Keratinocyte (primary cell): ENCODE measurements around the gene MEIS2. TPM values are rescaled to one million over a fixed set of nuclear protein-coding genes. Genes with fewer than 3 reads are reported as not detected.

Source experiments
- DNase-seq: peaks from one replicate; pipeline ENCODE4 v3.0.0-alpha.2; 2011; ENCODE audit warnings: low read depth, missing footprints, low spot score
- FAIRE-seq: peaks from 2 replicates; lab custom pipeline; 2011; peaks lifted over from hg19 to GRCh38; lab: Jason Lieb, UNC
- H2AFZ ChIP-seq: 2 replicates; pipeline ENCODE4 v1.6.0; 2012; ENCODE audit warnings: low read length, control low read depth, inconsistent platforms; ENCODE audit not compliant: control insufficient read depth
- H3K27ac ChIP-seq: 2 replicates; pipeline ENCODE4 v1.5.1; 2011; ENCODE audit warnings: low read length; ENCODE audit not compliant: control insufficient read depth, insufficient read depth
- H3K27me3 ChIP-seq: 3 replicates; pipeline ENCODE4 v1.6.0; 2011; ENCODE audit warnings: low read length; ENCODE audit not compliant: control insufficient read depth, insufficient read depth; ENCODE audit errors: extremely low read depth
- H3K36me3 ChIP-seq, 2 experiments: 2 replicates in 1 of 2; 3 replicates in 1 of 2; pipeline ENCODE4 v1.5.1; 2011; ENCODE audit warnings: low read length in 2 of 2, mild to moderate bottlenecking in 1 of 2; ENCODE audit not compliant: control insufficient read depth in 2 of 2, insufficient read depth in 2 of 2; ENCODE audit errors: extremely low read depth in 1 of 2
- H3K4me1 ChIP-seq: 3 replicates; pipeline ENCODE4 v1.5.1; 2011; ENCODE audit warnings: low read length; ENCODE audit not compliant: control insufficient read depth, insufficient read depth; ENCODE audit errors: extremely low read depth
- H3K4me2 ChIP-seq: 3 replicates; pipeline ENCODE4 v1.6.0; 2011; ENCODE audit warnings: low read depth, low read length; ENCODE audit not compliant: control insufficient read depth, insufficient read depth; ENCODE audit errors: extremely low read depth
- H3K4me3 ChIP-seq, 3 experiments: fragments of 200-600 bp in 1 of 3; sonication (generic) in 1 of 3; 2 replicates in 2 of 3; 3 replicates in 1 of 3; pipeline ENCODE4 v1.5.1; 2011 to 2016; ENCODE audit warnings: low read length in 3 of 3, mild to moderate bottlenecking in 3 of 3, control low read depth in 2 of 3, inconsistent platforms in 1 of 3, low read depth in 1 of 3, mixed read lengths in 1 of 3, mixed run types in 1 of 3, moderate library complexity in 1 of 3; ENCODE audit not compliant: control insufficient read depth in 2 of 3, insufficient read depth in 2 of 3; ENCODE audit errors: extremely low read depth in 1 of 3
- H3K79me2 ChIP-seq: 2 replicates; pipeline ENCODE4 v1.6.0; 2012; ENCODE audit warnings: low read length; ENCODE audit not compliant: control insufficient read depth, insufficient read depth
- H3K9ac ChIP-seq: 3 replicates; pipeline ENCODE4 v1.6.0; 2011; ENCODE audit warnings: low read length; ENCODE audit not compliant: control insufficient read depth, insufficient read depth; ENCODE audit errors: extremely low read depth
- H3K9me1 ChIP-seq: 3 replicates; pipeline ENCODE4 v1.6.0; 2011; ENCODE audit warnings: low read length; ENCODE audit not compliant: control insufficient read depth, insufficient read depth; ENCODE audit errors: extremely low read depth
- H3K9me3 ChIP-seq: 2 replicates; pipeline ENCODE4 v1.5.1; 2012; ENCODE audit warnings: low read depth, low read length; ENCODE audit not compliant: control insufficient read depth
- H4K20me1 ChIP-seq: 3 replicates; pipeline ENCODE4 v1.6.0; 2011; ENCODE audit warnings: low read length; ENCODE audit not compliant: control insufficient read depth, insufficient read depth; ENCODE audit errors: extremely low read depth
- CTCF ChIP-seq, 3 experiments: IDR thresholded peaks in 1 of 3; conservative IDR thresholded peaks in 1 of 3; optimal IDR thresholded peaks in 1 of 3; 2 replicates in 2 of 3; 3 replicates in 1 of 3; pipeline versions ENCODE3 to v1.5.1; 2011; ENCODE audit warnings: low read length in 3 of 3, mild to moderate bottlenecking in 3 of 3, moderate library complexity in 2 of 3, control low read depth in 1 of 3, inconsistent platforms in 1 of 3; ENCODE audit not compliant: insufficient read depth in 2 of 3; ENCODE audit errors: extremely low read depth in 1 of 3
- EZH2 ChIP-seq: IDR thresholded peaks from one replicate; pipeline ENCODE4 v1.6.1; 2012; ENCODE audit warnings: inconsistent platforms, mild to moderate bottlenecking, low read length, moderate library complexity
- dilution Hi-C: fragments of 300-500 bp; cut with MboI; formaldehyde crosslinking; loops from one replicate; pipeline ENCODE4 v1.7.0; 2020; ENCODE audit warnings: low sequenced_read_pairs; ENCODE audit not compliant: extremely low pct_ligation_motif_present
- polyA plus RNA-seq, 5 experiments: library from polyadenylated mRNA; depleted of rRNA in 3 of 5; stranded (reverse) in 3 of 5; stranded (forward) in 1 of 5; unstranded in 1 of 5; fragments of >200 nt; gene quantifications; 1 replicate in 1 of 5; 2 replicates in 3 of 5; 3 replicates in 1 of 5; pipeline versions ENCODE4 v1.2.1 to v1.2.3, GENCODE V29; 2011 to 2012; ENCODE audit warnings: missing spikeins in 2 of 5, low read depth in 1 of 5, low replicate concordance in 1 of 5

Gene MEIS2
- polyA plus RNA-seq, 1 donor (not counting 4 experiments of a cell fraction or from before 2014, with no cell fraction given) = 11.4 TPM

DNA sequence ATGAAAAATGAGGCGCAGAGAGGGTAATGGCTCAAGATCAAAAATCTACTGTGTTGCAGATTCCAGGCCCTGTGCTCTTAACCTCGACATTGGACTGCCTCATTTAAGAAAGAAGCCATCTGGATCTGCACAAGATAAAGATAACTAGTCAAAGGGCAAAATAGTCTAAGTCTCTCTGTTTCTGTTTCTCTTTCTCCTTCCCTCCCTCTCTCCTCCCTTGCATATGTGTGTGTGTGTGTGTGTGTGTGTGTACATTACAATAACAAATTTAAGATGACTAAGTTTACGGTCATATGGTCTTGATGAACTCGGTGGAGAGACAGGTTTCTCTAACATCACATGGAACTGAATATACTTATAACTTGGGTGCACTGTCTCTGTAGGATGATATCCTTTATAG, 69.2 kb downstream of the MEIS2 start:
- H3K4me2 ChIP-seq = no peak overlapping the region
- H3K4me1 ChIP-seq = peaks cover 4% of the 10 kb centered on the region
- H3K9me1 ChIP-seq = no peaks in the 10 kb centered on the region
- H4K20me1 ChIP-seq = no peaks in the 10 kb centered on the region
- no peak overlapping the region for H3K27ac ChIP-seq
- H3K4me3 ChIP-seq = no peak overlapping the region
- no peak overlapping the region for H3K9ac ChIP-seq
- no peaks in the 10 kb centered on the region for H3K36me3 ChIP-seq
- dilution Hi-C loops = no loop called here
- H3K9me3 ChIP-seq = no peaks in the 10 kb centered on the region
- no peaks in the 10 kb centered on the region for H3K27me3 ChIP-seq
- no peaks in the 10 kb centered on the region for H3K79me2 ChIP-seq
- TF ChIP-seq EZH2 (no peak), CTCF (optimal IDR thresholded peaks at IDR 0.05 in 1 of 3, IDR thresholded peaks at IDR 0.05 in 1 of 3, conservative IDR thresholded peaks at IDR 0.05 in 1 of 3; ENCODE audit: extremely low read depth in 1 of 3, insufficient read depth in 2 of 3, low read length in 3 of 3) (no peak)
- DNase-seq = no peak
- H2AFZ ChIP-seq = no peak overlapping the region
- FAIRE-seq = no peak

DNA sequence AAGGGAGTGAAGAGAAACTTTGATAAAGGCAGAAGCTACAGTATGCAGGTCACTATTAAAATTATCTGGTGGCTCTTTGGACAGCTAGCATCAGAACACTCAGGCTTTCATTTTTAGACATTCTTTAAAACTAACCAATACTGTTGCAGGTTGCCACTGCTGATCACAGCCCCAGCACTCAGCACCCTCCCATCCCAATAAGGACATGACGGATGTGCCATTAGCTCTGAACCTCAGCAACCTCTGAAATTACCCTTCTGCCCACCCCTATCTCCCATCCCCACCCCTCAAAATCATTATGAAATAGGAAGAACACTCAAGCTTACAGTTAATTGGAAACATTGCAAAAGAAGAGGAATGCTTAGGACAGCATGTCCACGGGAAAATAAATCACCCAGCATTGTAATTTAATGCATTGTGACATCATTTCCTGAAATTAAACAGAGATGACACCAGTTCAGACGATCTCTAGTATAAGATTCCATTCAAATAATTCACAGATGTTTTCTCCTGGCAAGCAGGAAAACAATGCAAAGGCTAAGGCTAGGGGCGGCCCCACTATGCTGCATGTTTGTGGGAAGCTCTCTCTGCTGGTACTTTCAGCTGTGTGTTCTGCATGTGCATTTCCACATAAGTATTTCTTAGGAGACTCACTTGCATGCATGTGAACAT, 71.6 kb downstream of the MEIS2 start:
- H2AFZ ChIP-seq = no peak overlapping the region
- H3K9ac ChIP-seq = no peak overlapping the region
- no peak overlapping the region for H3K4me3 ChIP-seq
- peaks cover 4% of the 10 kb centered on the region for H3K4me1 ChIP-seq
- no peaks in the 10 kb centered on the region for H3K9me1 ChIP-seq
- no peaks in the 10 kb centered on the region for H4K20me1 ChIP-seq
- no peak overlapping the region for H3K4me2 ChIP-seq
- no peaks in the 10 kb centered on the region for H3K36me3 ChIP-seq
- TF ChIP-seq CTCF (optimal IDR thresholded peaks at IDR 0.05 in 1 of 3, IDR thresholded peaks at IDR 0.05 in 1 of 3, conservative IDR thresholded peaks at IDR 0.05 in 1 of 3; ENCODE audit: extremely low read depth in 1 of 3, insufficient read depth in 2 of 3, low read length in 3 of 3) (no peak), EZH2 (no peak)
- FAIRE-seq = no peak
- H3K27ac ChIP-seq = no peak overlapping the region
- no peaks in the 10 kb centered on the region for H3K79me2 ChIP-seq
- no peaks in the 10 kb centered on the region for H3K27me3 ChIP-seq
- DNase-seq = no peak
- no peaks in the 10 kb centered on the region for H3K9me3 ChIP-seq
- dilution Hi-C loops = no loop called here
